HG03196 (cell line): Measurements from ENCODE around the gene NIN.
"Not testable (repeated sequence)": the region's sequence is repeated elsewhere in the genome, so short reads cannot be mapped to it uniquely, and the experiment has no call there.

Experiments
- ATAC-seq: cut with Tn5 transposase; IDR thresholded peaks from one replicate; pipeline ENCODE4 v1.9.1; 2021; ENCODE audit not compliant: unreplicated experiment

The NIN gene

GRCh38 chr14:50819303-50819702 lies 11.7 kb downstream of the NIN start:
- ATAC-seq: not testable (repeated sequence)

GRCh38 chr14:50816395-50817047 lies 14.4 kb downstream of the NIN start:
- no peak for ATAC-seq

GRCh38 chr14:50815526-50815925 lies 15.4 kb downstream of the NIN start:
- ATAC-seq: not testable (repeated sequence)

GRCh38 chr14:50815058-50815457 lies 15.9 kb downstream of the NIN start:
- not testable (repeated sequence) for ATAC-seq

GRCh38 chr14:50814161-50814560 lies 16.8 kb downstream of the NIN start:
- ATAC-seq: no peak

DNA sequence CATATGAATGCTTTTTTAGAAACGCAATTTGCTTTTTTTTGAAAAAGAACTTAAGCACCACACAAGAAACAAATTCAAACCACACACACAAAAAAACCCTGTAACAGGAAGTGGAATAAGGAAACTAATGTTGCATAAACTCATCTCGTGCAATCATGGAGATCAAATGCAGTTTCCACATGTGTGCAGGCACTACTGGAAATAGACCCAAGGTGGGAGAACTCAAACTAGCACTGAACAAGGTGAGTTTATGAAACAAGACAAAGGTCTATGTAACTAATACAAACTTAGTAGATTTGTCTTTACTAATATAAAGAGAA lies 17.5 kb downstream of the NIN start:
- peak; percentile 70 for ATAC-seq

DNA sequence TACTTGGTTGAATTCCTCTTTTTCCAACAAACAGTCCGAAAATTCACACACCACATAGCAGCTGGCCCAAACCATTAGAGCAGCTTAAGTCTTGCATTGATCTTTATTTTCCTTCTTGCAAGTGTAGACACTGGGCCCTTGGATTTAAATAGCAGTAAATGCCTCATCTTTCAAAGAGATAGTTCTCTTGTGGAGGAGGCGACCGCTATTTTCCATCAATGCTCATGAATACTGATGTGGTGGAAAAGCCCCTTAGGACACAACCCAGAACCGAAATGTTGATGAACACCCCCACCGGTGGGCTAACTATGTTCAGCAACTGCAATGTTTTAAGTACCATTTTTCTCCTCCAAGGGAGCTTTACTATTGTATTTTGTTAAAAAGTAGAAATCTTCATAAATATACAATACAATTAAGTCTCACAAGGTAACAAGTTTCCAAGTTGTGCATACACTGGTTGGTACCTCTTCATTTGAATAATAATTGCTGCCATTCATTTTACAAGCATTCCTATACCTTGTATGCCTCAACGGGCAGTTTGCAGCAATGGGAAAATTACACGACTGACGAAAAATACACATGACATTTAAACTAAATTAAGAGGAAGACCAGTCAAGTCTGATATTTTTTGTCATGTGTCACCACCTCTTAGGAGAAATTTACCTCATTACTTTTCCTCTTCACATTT lies 18.0 kb downstream of the NIN start:
- ATAC-seq: no peak

- no peak for ATAC-seq
These were observed 18.8 kb downstream of the NIN start for GRCh38 chr14:50812180-50812579.

DNA sequence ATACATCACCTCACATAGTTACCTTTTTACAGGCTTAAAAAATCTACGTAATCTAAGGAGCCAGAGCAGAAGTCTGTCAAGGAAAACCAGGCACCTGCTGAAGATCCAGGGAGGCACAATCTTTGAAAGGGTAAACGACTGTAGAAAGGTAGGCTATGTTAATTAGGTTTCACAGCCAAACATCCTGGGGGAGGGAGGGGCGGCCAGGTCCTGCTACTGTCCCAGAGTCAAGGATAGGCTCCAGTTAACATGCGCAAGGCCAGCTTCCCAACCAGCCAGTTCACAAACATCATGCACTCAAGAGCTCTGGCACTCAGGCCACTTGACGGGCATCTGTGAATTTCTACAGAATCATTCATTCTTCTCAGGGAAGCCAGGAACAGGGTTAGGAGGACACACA lies 22.9 kb downstream of the NIN start:
- ATAC-seq: no peak

DNA sequence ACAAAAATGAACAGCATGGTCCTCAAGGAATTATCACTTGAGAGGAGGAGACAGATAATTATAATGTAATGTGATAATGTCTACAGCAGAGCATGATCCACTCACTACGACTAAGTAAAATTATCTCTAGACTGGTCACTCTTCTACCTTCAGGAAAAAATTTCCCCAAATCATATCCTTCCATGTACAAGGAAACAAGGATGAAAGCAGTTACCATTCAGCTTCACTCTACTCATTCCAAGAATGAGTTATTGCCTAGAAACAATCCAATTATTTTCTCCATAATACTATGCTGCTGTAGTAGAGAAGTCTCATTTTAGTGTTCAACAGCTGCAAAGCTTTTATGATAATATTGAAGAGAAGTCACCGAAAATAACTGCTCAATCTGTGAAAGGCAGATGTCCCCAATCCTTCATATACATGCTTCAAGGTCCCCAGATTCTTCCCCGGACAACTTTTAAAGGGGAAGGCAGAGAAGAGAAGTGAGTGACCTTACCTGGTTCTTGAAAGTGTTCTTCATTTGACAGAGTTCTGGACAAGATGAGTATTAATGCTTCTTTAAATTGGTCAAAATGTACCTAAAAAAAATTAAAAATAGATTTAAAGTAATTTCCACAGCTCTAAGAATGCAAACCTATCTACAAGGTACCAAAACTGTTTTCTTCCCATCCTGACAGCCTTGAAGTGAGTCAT lies 24.6 kb downstream of the NIN start:
- no peak for ATAC-seq

GRCh38 chr14:50805396-50805795 lies 25.6 kb downstream of the NIN start:
- no peak for ATAC-seq

GRCh38 chr14:50804181-50804721 lies 26.7 kb downstream of the NIN start:
- no peak for ATAC-seq

- no peak for ATAC-seq
These were observed 29.3 kb downstream of the NIN start for GRCh38 chr14:50801706-50802105.

GRCh38 chr14:50800032-50800431 lies 30.9 kb downstream of the NIN start:
- no peak for ATAC-seq

- ATAC-seq: no peak
These were observed 32.9 kb downstream of the NIN start for GRCh38 chr14:50798048-50798421.

DNA sequence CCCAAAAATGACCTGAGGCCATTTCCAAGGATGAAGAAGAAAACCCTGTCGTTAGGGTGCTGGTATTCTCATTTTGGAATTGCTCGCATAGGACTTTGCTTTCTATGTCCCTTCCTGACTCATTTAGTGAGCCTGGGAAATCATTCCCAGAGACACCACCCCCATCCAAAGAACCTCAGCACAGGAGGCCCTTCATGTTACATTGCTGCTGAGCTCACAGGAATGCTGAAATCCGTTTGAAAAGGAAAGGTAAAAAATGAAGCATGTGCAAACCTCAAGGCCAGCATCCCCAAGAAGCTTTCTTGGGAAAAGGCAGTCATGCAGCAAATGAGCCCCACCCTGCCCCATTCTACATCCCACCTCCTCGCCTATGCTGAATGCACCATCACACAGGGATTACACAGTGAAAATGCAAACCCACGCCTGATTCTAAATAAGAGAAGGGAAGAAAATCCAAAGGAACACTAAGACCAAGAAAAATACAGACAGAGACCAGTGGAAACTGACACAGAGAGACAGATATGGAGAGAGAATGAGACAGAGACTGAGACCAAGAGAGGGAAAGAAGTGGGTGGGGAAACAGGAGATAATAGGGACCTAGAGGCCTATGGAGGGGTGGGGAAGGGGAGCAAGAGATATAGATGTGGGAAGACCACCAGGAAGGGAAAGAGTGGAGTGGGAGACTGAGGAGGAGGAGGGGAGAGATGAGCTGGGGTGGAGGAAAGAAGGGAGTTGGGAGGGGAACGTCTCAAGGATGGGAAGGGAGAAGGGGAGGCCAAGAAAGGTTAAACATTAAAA lies 33.5 kb downstream of the NIN start:
- no peak for ATAC-seq

- ATAC-seq: no peak
These were observed 34.6 kb downstream of the NIN start for GRCh38 chr14:50796390-50796789.

DNA sequence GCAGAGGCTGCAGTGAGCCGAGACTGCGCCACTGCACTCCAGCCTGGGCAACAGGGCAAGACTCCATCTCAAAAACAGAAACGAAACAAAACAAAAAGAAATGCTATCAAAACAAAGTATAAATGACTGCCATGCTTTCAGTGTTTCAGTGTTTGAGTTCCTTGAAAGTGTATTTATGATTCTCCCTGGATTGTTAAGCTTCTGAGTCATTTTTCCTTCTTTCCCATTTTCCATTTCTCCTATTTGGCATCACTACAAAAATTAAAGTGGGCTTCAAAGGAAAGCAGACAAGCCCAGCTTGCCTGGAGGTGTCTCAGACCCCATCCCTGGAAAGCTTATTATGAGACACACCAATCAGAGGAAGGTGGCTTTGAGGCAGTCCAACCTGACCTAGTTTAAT lies 35.1 kb downstream of the NIN start:
- ATAC-seq: no peak

DNA sequence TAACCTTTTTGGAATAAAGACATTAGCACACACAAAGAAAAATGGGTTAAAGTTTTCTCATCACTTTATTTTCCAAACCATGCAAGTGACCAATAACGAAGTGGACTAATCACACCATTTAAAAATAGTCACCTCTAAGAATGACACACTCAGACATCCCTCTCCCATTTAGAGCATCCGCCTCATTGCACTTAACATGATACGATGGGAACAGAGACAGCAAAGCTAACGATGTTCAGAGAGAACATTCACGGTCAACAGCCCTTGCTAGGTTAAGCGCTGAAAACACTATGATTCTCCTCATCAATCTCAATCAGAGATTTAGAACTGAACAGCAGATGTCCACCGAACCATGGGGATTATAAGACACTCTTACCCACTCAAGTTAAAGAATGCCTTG lies 35.8 kb downstream of the NIN start:
- ATAC-seq: no peak

DNA sequence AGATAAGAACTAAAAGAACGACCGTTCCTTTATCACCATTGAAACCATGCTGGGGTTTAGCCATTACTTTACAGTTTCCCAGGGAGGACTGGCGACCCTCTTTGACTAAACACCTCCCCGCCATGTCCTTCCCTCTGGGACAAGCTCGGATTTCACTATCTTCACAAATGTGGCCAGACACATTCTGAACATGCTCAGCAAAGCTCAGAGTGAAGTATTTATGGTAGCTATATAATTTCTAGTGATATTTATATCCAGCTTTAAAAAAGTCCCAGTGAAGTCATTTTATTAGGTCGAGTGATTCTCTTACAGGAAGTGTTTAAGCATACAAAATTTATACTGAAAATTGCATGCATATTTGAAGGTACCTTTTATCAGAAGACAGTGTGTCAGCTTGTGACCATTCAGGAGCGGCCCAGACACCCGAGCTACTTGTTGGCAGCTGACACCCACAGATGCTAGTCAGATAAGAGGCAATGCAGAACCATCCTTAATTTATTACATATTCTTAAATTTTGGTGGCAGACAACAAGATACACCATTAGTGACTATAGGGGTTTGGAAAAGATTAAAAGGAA lies 36.8 kb downstream of the NIN start:
- no peak for ATAC-seq

GRCh38 chr14:50792634-50793068 lies 38.3 kb downstream of the NIN start:
- no peak for ATAC-seq
